Ectodermal cell (in vitro differentiated cells): ENCODE results near the gene MFSD2B. TPM values are rescaled to one million over a fixed set of nuclear protein-coding genes. Genes with fewer than 3 reads are reported as not detected.

Experiments used
- H3K27ac ChIP-seq: 2 replicates; pipeline ENCODE4 v1.7.0; 2013; ENCODE audit warnings: mild to moderate bottlenecking, low read depth, low read length; ENCODE audit not compliant: insufficient read depth, poor library complexity, severe bottlenecking
- H3K27me3 ChIP-seq: 2 replicates; pipeline ENCODE4 v1.7.0; 2013; ENCODE audit warnings: mild to moderate bottlenecking, low read length; ENCODE audit not compliant: insufficient read depth, control insufficient read depth, poor library complexity, severe bottlenecking
- H3K36me3 ChIP-seq: one replicate; pipeline ENCODE4 v1.7.0; 2013; ENCODE audit warnings: low read length; ENCODE audit not compliant: control insufficient read depth, insufficient read depth
- H3K4me1 ChIP-seq: one replicate; pipeline ENCODE4 v1.7.0; 2013; ENCODE audit warnings: low read length; ENCODE audit not compliant: control insufficient read depth, insufficient read depth
- H3K4me3 ChIP-seq: 2 replicates; pipeline ENCODE4 v1.7.0; 2013; ENCODE audit warnings: low read depth, low read length, control low read depth; ENCODE audit not compliant: insufficient read depth
- H3K9me3 ChIP-seq: 2 replicates; pipeline ENCODE4 v1.7.0; 2013; ENCODE audit warnings: mild to moderate bottlenecking, low read length, moderate library complexity; ENCODE audit not compliant: control insufficient read depth
- WGBS, 2 experiments: methylation state at CpG; one replicate each; pipeline ENCODE4 v1.1.7; 2013; ENCODE audit warnings: missing lambda C conversion rate in 2 of 2; 5-methylcytosine and 5-hydroxymethylcytosine counted together
- polyA plus RNA-seq, 4 experiments: library from polyadenylated mRNA; stranded (reverse); fragments of 50-300 nt; gene quantifications; one replicate each; pipeline ENCODE4 v1.2.3, GENCODE V29; 2013

Gene MFSD2B, protein sequence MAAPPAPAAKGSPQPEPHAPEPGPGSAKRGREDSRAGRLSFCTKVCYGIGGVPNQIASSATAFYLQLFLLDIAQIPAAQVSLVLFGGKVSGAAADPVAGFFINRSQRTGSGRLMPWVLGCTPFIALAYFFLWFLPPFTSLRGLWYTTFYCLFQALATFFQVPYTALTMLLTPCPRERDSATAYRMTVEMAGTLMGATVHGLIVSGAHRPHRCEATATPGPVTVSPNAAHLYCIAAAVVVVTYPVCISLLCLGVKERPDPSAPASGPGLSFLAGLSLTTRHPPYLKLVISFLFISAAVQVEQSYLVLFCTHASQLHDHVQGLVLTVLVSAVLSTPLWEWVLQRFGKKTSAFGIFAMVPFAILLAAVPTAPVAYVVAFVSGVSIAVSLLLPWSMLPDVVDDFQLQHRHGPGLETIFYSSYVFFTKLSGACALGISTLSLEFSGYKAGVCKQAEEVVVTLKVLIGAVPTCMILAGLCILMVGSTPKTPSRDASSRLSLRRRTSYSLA
- 1.0 TPM for polyA plus RNA-seq (2013, experiment 1 of 4)
- polyA plus RNA-seq (2013, experiment 2 of 4), result 0.32 TPM
- 0.27 TPM for polyA plus RNA-seq (2013, experiment 3 of 4)
- 0.36 TPM for polyA plus RNA-seq (2013, experiment 4 of 4)

GRCh38 chr2:24009680-24010476, at the start of gene MFSD2B:
TSS of gene MFSD2B (plus strand) at chr2:24010085. CDS start at chr2:24010097, 12 bp downstream.
- Histone ChIP-seq H3K27me3 (peaks cover 29% of the 10 kb centered on the region), H3K27ac (no peak within 1 kb of the TSS), H3K36me3 (no peaks in the 10 kb centered on the region), H3K4me3 (peak within 1 kb of the TSS; percentile 42), H3K9me3 (no peaks in the 10 kb centered on the region), H3K4me1 (no peaks in the 10 kb centered on the region)
- WGBS, 2 experiments, result 15 to 16% methylated on average over 75 of the region's 75 CpGs

DNA sequence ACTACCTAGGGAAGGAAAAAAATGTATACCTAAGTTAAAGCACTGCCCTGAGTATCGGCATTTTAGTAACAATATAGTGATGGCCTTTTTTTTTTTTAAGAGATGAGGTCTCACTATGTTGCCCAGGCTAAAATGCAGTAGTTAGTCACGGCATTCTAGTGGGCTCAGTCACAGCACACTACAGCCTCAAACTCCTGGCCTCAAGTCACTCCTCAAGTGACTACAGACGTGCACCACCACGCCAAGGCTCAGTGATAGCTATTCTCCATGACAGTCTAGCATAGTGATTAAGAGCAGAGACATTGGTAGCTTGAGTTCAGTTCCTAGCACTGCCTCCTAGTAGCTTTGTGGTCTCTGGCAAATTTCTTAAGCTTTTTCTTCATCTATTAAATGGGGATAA, 42.0 kb upstream of the MFSD2B start:
- 95% methylated on average over 4 of the region's 4 CpGs for WGBS, 2 experiments
- no peak overlapping the region for H3K4me3 ChIP-seq
- no peaks in the 10 kb centered on the region for H3K27me3 ChIP-seq
- H3K27ac ChIP-seq, result no peak overlapping the region
- H3K4me1 ChIP-seq, result no peaks in the 10 kb centered on the region
- H3K9me3 ChIP-seq, result no peaks in the 10 kb centered on the region
- H3K36me3 ChIP-seq, result peaks cover 9% of the 10 kb centered on the region

- Histone ChIP-seq H3K9me3 (no peaks in the 10 kb centered on the region), H3K27ac (no peak overlapping the region), H3K36me3 (peaks cover 23% of the 10 kb centered on the region), H3K27me3 (no peaks in the 10 kb centered on the region), H3K4me1 (no peaks in the 10 kb centered on the region), H3K4me3 (no peak overlapping the region)
- 97 to 98% methylated on average over 8 of the region's 8 CpGs for WGBS, 2 experiments
Measured at GRCh38 chr2:23976883-23977282, 33.0 kb upstream of the MFSD2B start.

DNA sequence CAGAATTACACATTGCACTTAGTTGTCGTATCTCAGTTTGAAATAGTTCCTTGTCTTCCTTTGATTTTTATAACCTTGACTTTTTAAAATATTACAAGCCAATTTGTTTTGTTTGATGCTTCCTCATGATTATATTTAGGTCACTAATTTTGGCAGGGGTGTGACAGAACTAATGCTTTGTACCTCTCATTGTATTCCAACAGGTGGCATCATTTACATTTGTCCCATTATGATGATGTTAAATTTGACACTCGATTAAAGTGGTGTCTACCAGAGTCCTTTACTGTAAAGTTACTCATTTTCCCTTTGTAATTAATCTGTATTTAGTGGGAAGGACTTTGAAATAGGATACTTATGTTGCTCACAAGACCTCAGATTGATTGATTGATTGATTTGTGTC, 21.5 kb upstream of the MFSD2B start:
- Histone ChIP-seq H3K4me1 (no peaks in the 10 kb centered on the region), H3K4me3 (no peak overlapping the region)
- 85 to 100% methylated on average over 1 to 2 of the region's 2 CpGs for WGBS, 2 experiments

DNA sequence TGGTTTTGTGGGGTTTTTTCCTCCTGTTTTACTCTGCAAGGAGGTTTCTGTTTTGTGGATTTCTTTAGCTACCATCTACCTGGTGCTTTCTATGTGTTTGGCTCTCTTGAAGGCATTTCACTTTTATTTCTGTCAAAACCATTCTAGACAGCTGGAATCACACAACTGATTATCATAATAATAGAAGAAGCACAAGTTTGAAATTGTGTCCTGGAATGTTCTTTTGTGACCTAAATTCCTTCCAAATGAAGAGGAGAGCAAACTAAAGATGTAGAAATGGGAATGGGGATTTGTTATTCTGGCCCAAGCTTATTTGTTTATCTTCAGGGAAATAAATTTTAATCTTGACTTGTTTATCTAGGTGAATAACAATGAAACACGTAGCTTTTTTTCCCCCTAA, 17.0 kb upstream of the MFSD2B start:
- Histone ChIP-seq H3K4me3 (no peak overlapping the region), H3K9me3 (no peaks in the 10 kb centered on the region), H3K4me1 (no peaks in the 10 kb centered on the region), H3K36me3 (no peaks in the 10 kb centered on the region), H3K27me3 (no peaks in the 10 kb centered on the region), H3K27ac (no peak overlapping the region)
- 43% methylated on average over 1 of the region's 1 CpG; no CpG with 5 or more reads in 1 of the 2 experiments for WGBS, 2 experiments

More for the DNA sequence above, 21.5 kb upstream of the MFSD2B start:
- no peaks in the 10 kb centered on the region for H3K27me3 ChIP-seq
- H3K9me3 ChIP-seq, result no peaks in the 10 kb centered on the region
- peaks cover 3% of the 10 kb centered on the region for H3K36me3 ChIP-seq
- no peak overlapping the region for H3K27ac ChIP-seq

- Histone ChIP-seq H3K27me3 (no peaks in the 10 kb centered on the region), H3K36me3 (no peaks in the 10 kb centered on the region), H3K4me1 (no peaks in the 10 kb centered on the region), H3K4me3 (no peak overlapping the region), H3K27ac (no peak overlapping the region), H3K9me3 (no peaks in the 10 kb centered on the region)
- 89 to 93% methylated on average over 8 of the region's 8 CpGs for WGBS, 2 experiments
Measured at GRCh38 chr2:23993736-23994269, 16.1 kb upstream of the MFSD2B start.

DNA sequence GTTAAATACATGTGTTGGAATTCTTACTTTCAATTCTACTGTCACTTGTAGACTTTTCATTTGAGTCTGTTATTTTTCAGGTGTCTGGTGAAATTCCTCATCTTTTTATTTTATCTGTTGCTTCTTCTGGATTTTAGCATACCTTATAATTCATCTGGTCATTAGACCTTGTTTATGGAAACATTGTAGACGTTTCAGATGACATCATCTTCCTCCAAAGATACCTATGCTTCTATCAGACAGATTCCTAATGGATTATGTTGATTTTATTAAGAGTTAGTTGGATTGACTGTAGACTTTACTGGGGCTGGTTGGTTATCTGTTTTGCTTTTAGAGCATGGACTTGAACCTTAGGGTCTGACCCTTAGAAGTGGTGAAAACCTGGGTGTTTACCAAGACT, 15.3 kb upstream of the MFSD2B start:
- Histone ChIP-seq H3K27ac (no peak overlapping the region), H3K4me1 (no peaks in the 10 kb centered on the region), H3K9me3 (no peaks in the 10 kb centered on the region), H3K27me3 (no peaks in the 10 kb centered on the region), H3K4me3 (no peak overlapping the region), H3K36me3 (peaks cover 4% of the 10 kb centered on the region)
- WGBS, 2 experiments, result no CpG with 5 or more reads among the region's 1 CpG

GRCh38 chr2:24007693-24008092, 2.2 kb upstream of the MFSD2B start:
- no peaks in the 10 kb centered on the region for H3K9me3 ChIP-seq
- H3K4me3 ChIP-seq, result no peak overlapping the region
- no peaks in the 10 kb centered on the region for H3K4me1 ChIP-seq
- H3K36me3 ChIP-seq, result no peaks in the 10 kb centered on the region
- H3K27ac ChIP-seq, result no peak overlapping the region
- H3K27me3 ChIP-seq, result peaks cover 29% of the 10 kb centered on the region

GRCh38 chr2:24008672-24009366, 1.1 kb upstream of the MFSD2B start:
- Histone ChIP-seq H3K36me3 (no peaks in the 10 kb centered on the region), H3K4me3 (no peak overlapping the region), H3K4me1 (no peaks in the 10 kb centered on the region), H3K27ac (no peak overlapping the region), H3K27me3 (peaks cover 29% of the 10 kb centered on the region), H3K9me3 (no peaks in the 10 kb centered on the region)
- WGBS, 2 experiments, result 76 to 77% methylated on average over 13 of the region's 13 CpGs
